Measurements from ENCODE around the gene VAC14. TPM values are rescaled to one million over a fixed set of nuclear protein-coding genes. Genes with fewer than 3 reads are reported as not detected.

VAC14 gene
- total RNA-seq, 1 donor from 2014 or later, result 38.4 TPM

GRCh38 chr16:70665806-70666735 is 134.9 kb downstream of the VAC14 start:
- H3K4me1 Mint-ChIP-seq (ENCODE audit: low read depth), result no peaks in the 10 kb centered on the region
- no peak overlapping the region for H3K4me3 Mint-ChIP-seq (ENCODE audit: low read depth)
- peaks cover 46% of the 10 kb centered on the region for H3K36me3 Mint-ChIP-seq (ENCODE audit: insufficient read depth)
- DNase-seq (ENCODE audit: low spot score, unreplicated experiment), result no peak
- no peak for TF ChIP-seq CTCF (IDR thresholded peaks at IDR 0.05; ENCODE audit: unreplicated experiment)
- no peaks in the 10 kb centered on the region for H3K27me3 Mint-ChIP-seq
- H3K9me3 Mint-ChIP-seq (ENCODE audit: low read depth), result peaks cover 12% of the 10 kb centered on the region
- H3K27ac Mint-ChIP-seq, result no peak overlapping the region

GRCh38 chr16:70665113-70665694 is 135.8 kb downstream of the VAC14 start:
- H3K27ac Mint-ChIP-seq, result no peak overlapping the region
- H3K27me3 Mint-ChIP-seq, result no peaks in the 10 kb centered on the region
- H3K9me3 Mint-ChIP-seq (ENCODE audit: low read depth), result peaks cover 9% of the 10 kb centered on the region
- H3K4me3 Mint-ChIP-seq (ENCODE audit: low read depth), result no peak overlapping the region
- DNase-seq (ENCODE audit: low spot score, unreplicated experiment), result no peak
- H3K4me1 Mint-ChIP-seq (ENCODE audit: low read depth), result no peaks in the 10 kb centered on the region
- no peak for TF ChIP-seq CTCF (IDR thresholded peaks at IDR 0.05; ENCODE audit: unreplicated experiment)
- H3K36me3 Mint-ChIP-seq (ENCODE audit: insufficient read depth), result peaks cover 41% of the 10 kb centered on the region

DNA sequence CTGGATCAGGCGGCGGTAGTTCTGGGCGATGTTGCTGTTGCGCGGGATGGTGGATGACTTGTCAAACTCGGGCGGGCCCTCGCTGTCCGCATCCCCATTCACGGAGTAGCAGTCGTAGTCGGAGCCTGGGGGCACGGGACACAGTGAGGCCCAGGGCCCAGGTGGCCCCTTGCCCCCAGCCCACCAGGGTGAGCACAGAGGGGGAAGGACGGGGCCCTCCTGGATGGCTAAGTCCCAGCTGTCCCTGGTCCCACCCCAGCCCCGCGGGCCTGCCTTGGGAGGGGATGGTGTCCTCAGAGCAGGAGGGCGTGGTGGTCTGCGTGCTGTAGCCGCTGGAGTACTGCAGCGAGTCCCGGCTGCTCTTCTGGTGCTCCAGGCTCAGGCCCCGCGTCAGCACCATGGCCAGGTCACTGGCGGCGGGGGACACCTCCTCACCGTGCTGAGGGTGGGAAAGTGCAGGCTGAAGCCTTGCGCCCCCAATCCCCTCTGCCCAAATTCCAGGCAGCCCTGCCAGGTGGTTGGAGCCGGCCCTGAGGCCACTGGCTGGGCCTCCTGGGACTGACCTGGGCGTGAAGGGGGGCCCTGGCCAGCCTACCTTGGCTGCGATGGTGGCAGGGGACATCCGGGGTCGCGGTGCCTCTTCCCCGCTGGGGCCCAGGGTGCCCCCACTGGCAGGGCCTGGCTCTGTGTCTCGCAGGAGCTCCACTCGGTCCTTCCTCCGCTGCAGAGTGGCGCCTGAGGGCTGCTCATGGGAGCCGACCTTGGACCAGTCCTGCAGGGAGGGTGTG is 136.4 kb downstream of the VAC14 start:
- H3K4me3 Mint-ChIP-seq (ENCODE audit: low read depth), result no peak overlapping the region
- no peak overlapping the region for H3K27ac Mint-ChIP-seq
- H3K9me3 Mint-ChIP-seq (ENCODE audit: low read depth), result peaks cover 7% of the 10 kb centered on the region
- DNase-seq (ENCODE audit: low spot score, unreplicated experiment), result no peak
- H3K36me3 Mint-ChIP-seq (ENCODE audit: insufficient read depth), result peaks cover 34% of the 10 kb centered on the region
- no peaks in the 10 kb centered on the region for H3K27me3 Mint-ChIP-seq
- no peaks in the 10 kb centered on the region for H3K4me1 Mint-ChIP-seq (ENCODE audit: low read depth)
- no peak for TF ChIP-seq CTCF (IDR thresholded peaks at IDR 0.05; ENCODE audit: unreplicated experiment)

DNA sequence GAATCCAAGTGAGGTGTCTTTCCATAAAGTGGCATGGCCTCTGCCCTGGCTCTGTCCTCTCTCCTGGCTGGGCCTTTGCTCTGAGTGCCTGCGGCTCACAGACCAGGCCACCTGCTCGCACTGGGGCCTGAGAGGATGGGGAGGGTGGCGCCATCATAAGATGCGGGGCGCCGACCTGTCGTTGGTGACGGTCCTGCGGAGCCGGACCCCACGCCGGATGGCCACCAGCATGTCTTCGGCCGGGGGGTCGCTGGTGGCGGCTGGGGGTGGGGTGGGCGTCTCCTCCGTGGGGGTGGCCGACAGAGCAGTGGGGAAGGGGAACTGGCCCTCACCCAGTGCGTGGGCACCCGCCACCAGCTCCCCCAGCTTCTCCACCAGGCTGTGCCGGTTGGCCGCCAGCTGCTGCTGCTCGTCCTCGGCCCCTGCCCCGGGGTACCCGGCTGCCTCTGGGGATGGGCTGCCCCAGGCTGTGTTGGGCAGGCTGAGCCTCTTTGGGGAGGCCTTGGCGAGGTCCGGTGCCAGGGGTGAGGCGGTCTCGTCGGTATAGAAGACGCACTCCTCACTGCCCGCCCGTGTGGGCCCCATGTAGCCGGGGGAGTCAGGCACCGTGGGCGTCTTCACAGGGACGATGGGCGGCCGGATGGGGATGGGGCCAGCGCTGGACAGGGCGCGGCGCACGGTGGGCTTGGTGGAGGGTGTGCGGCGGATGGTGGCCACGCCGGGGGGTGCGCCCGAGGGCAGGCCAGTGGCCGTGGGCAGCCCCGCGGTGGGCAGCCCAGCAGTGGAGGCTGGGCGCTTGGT is 137.2 kb downstream of the VAC14 start:
- no peak overlapping the region for H3K27ac Mint-ChIP-seq
- H3K36me3 Mint-ChIP-seq (ENCODE audit: insufficient read depth), result peaks cover 26% of the 10 kb centered on the region
- H3K9me3 Mint-ChIP-seq (ENCODE audit: low read depth), result peaks cover 1% of the 10 kb centered on the region
- no peak for DNase-seq (ENCODE audit: low spot score, unreplicated experiment)
- H3K4me1 Mint-ChIP-seq (ENCODE audit: low read depth), result no peaks in the 10 kb centered on the region
- no peak overlapping the region for H3K4me3 Mint-ChIP-seq (ENCODE audit: low read depth)
- no peaks in the 10 kb centered on the region for H3K27me3 Mint-ChIP-seq
- TF ChIP-seq CTCF (IDR thresholded peaks at IDR 0.05; ENCODE audit: unreplicated experiment), result no peak
